ENCODE results near the gene OR51L1.
"Not testable (repeated sequence)": the region's sequence is repeated elsewhere in the genome, so short reads cannot be mapped to it uniquely, and the experiment has no call there.

The OR51L1 gene

GRCh38 chr11:4994551-4994950 is at the start of gene OR51L1:
TSS of gene OR51L1 (plus strand) at chr11:4994851. CDS start at chr11:4998983, 4,132 bp downstream.
- no peak for DNase-seq (ENCODE audit: low read depth)
- H3K4me3 ChIP-seq (ENCODE audit: low read depth, low read length) = no peak within 1 kb of the TSS

- no peak for DNase-seq (ENCODE audit: low read depth)
- H3K4me3 ChIP-seq (ENCODE audit: low read depth, low read length) = no peak within 1 kb of the TSS
Observed at GRCh38 chr11:4947505-4947904, 47.1 kb upstream of the OR51L1 start, which contains the start of gene OR51A4. TSS of gene OR51A4 (minus strand) at chr11:4947605. CDS start at chr11:4947100, 505 bp downstream.

GRCh38 chr11:4955613-4956012 is 39.0 kb upstream of the OR51L1 start, which contains the start of gene OR51A2:
TSS of gene OR51A2 (minus strand) at chr11:4955713. CDS start at chr11:4955713, 0 bp downstream.
- DNase-seq (ENCODE audit: low read depth); H3K4me3 ChIP-seq (ENCODE audit: low read depth, low read length): not testable (repeated sequence)

- DNase-seq (ENCODE audit: low read depth) = no peak
- H3K4me3 ChIP-seq (ENCODE audit: low read depth, low read length) = no peak overlapping the region
Observed at GRCh38 chr11:4957396-4957795, 37.3 kb upstream of the OR51L1 start.

GRCh38 chr11:4960877-4961276 is 33.8 kb upstream of the OR51L1 start:
- no peak for DNase-seq (ENCODE audit: low read depth)
- no peak overlapping the region for H3K4me3 ChIP-seq (ENCODE audit: low read depth, low read length)

- peak; percentile 1 for DNase-seq (ENCODE audit: low read depth)
- no peak overlapping the region for H3K4me3 ChIP-seq (ENCODE audit: low read depth, low read length)
Observed at GRCh38 chr11:4962816-4963215, 31.8 kb upstream of the OR51L1 start.

GRCh38 chr11:4975436-4975835 is 19.2 kb upstream of the OR51L1 start:
- no peak overlapping the region for H3K4me3 ChIP-seq (ENCODE audit: low read depth, low read length)
- no peak for DNase-seq (ENCODE audit: low read depth)

- DNase-seq (ENCODE audit: low read depth) = no peak
- H3K4me3 ChIP-seq (ENCODE audit: low read depth, low read length) = no peak overlapping the region
Observed at GRCh38 chr11:4979036-4979435, 15.6 kb upstream of the OR51L1 start.

GRCh38 chr11:4982678-4983077 is 12.0 kb upstream of the OR51L1 start:
- H3K4me3 ChIP-seq (ENCODE audit: low read depth, low read length) = no peak overlapping the region
- no peak for DNase-seq (ENCODE audit: low read depth)

- DNase-seq (ENCODE audit: low read depth) = no peak
- H3K4me3 ChIP-seq (ENCODE audit: low read depth, low read length) = no peak overlapping the region
Observed at GRCh38 chr11:4983841-4984240, 10.8 kb upstream of the OR51L1 start.

- H3K4me3 ChIP-seq (ENCODE audit: low read depth, low read length) = no peak overlapping the region
Observed at GRCh38 chr11:4991060-4991459, 3.6 kb upstream of the OR51L1 start.

GRCh38 chr11:5004424-5005274 is 10.0 kb downstream of the OR51L1 start:
- no peak overlapping the region for H3K4me3 ChIP-seq (ENCODE audit: low read depth, low read length)
- peak; percentile 20 for DNase-seq (ENCODE audit: low read depth)

More at GRCh38 chr11:4991060-4991459, 3.6 kb upstream of the OR51L1 start:
- no peak for DNase-seq (ENCODE audit: low read depth)

- DNase-seq (ENCODE audit: low read depth) = no peak
- no peak overlapping the region for H3K4me3 ChIP-seq (ENCODE audit: low read depth, low read length)
Observed at GRCh38 chr11:5007561-5007960, 12.9 kb downstream of the OR51L1 start.

- no peak for DNase-seq (ENCODE audit: low read depth)
- H3K4me3 ChIP-seq (ENCODE audit: low read depth, low read length) = no peak overlapping the region
Observed at GRCh38 chr11:5011254-5011653, 16.6 kb downstream of the OR51L1 start.

GRCh38 chr11:5013012-5013411 is 18.4 kb downstream of the OR51L1 start:
- no peak overlapping the region for H3K4me3 ChIP-seq (ENCODE audit: low read depth, low read length)
- no peak for DNase-seq (ENCODE audit: low read depth)

- DNase-seq (ENCODE audit: low read depth) = no peak
- H3K4me3 ChIP-seq (ENCODE audit: low read depth, low read length) = no peak overlapping the region
Observed at GRCh38 chr11:5021996-5022395, 27.3 kb downstream of the OR51L1 start.

GRCh38 chr11:5036669-5037068 is 42.0 kb downstream of the OR51L1 start:
- H3K4me3 ChIP-seq (ENCODE audit: low read depth, low read length) = no peak overlapping the region
- DNase-seq (ENCODE audit: low read depth) = no peak

- no peak overlapping the region for H3K4me3 ChIP-seq (ENCODE audit: low read depth, low read length)
- DNase-seq (ENCODE audit: low read depth) = no peak
Observed at GRCh38 chr11:5037926-5038325, 43.3 kb downstream of the OR51L1 start.

- DNase-seq (ENCODE audit: low read depth) = no peak
- H3K4me3 ChIP-seq (ENCODE audit: low read depth, low read length) = no peak overlapping the region
Observed at GRCh38 chr11:5038341-5038740, 43.7 kb downstream of the OR51L1 start.

GRCh38 chr11:5040876-5041275 is 46.2 kb downstream of the OR51L1 start:
- no peak for DNase-seq (ENCODE audit: low read depth)
- no peak overlapping the region for H3K4me3 ChIP-seq (ENCODE audit: low read depth, low read length)

- no peak for DNase-seq (ENCODE audit: low read depth)
- H3K4me3 ChIP-seq (ENCODE audit: low read depth, low read length) = no peak overlapping the region
Observed at GRCh38 chr11:5042091-5042490, 47.4 kb downstream of the OR51L1 start.
